HCT116 (cell line): ENCODE measurements around the gene PPFIBP1.

Source experiments
- EZH2phosphoT487 ChIP-seq: fragments of 200-600 bp; IDR thresholded peaks from 2 replicates; pipeline ENCODE4 v1.6.1; 2018; ENCODE audit warnings: antibody characterized with exemption, borderline replicate concordance
- POLR2A ChIP-seq: IDR thresholded peaks from 2 replicates; pipeline ENCODE4 v1.7.0; 2011; ENCODE audit warnings: borderline replicate concordance; ENCODE audit not compliant: insufficient read depth, insufficient read length; ENCODE audit errors: extremely low read depth
- POLR2AphosphoS5 ChIP-seq: IDR thresholded peaks from 2 replicates; pipeline ENCODE4 v1.6.1; 2011; ENCODE audit warnings: mild to moderate bottlenecking, low read depth, low read length, moderate library complexity
- TCF7L2 ChIP-seq: IDR thresholded peaks from 2 replicates; pipeline ENCODE4 v1.7.0; 2011; ENCODE audit warnings: borderline replicate concordance, inconsistent platforms; ENCODE audit not compliant: insufficient read depth, insufficient read length; ENCODE audit errors: extremely low read depth
- ZFX ChIP-seq: fragments of 450-650 bp; IDR thresholded peaks from 2 replicates; pipeline ENCODE4 v1.6.1; 2017
- ZNF274 ChIP-seq: fragments of 200-500 bp; sonication (Bioruptor generic); IDR thresholded peaks from 2 replicates; pipeline ENCODE4 v1.6.1; 2014; ENCODE audit warnings: mild to moderate bottlenecking, low read depth, low read length, inconsistent platforms
- TF ChIP-seq, protein P1 (sequence below), 3 experiments: fragments of 200-600 bp in 1 of 3; sonication (generic) in 1 of 3; IDR thresholded peaks in 2 of 3; conservative IDR thresholded peaks in 1 of 3; 2 replicates each; pipeline ENCODE4 v1.5.1; 2012 to 2017; ENCODE audit warnings: low read depth in 2 of 3, low read length in 2 of 3, antibody characterized with exemption in 1 of 3, borderline replicate concordance in 1 of 3, control low read depth in 1 of 3, mild to moderate bottlenecking in 1 of 3, mixed read lengths in 1 of 3, mixed run types in 1 of 3, moderate library complexity in 1 of 3; ENCODE audit not compliant: insufficient read depth in 1 of 3
- TF ChIP-seq, protein P2 (sequence below): IDR thresholded peaks from 2 replicates; pipeline ENCODE4 v1.6.1; 2012

DNA sequence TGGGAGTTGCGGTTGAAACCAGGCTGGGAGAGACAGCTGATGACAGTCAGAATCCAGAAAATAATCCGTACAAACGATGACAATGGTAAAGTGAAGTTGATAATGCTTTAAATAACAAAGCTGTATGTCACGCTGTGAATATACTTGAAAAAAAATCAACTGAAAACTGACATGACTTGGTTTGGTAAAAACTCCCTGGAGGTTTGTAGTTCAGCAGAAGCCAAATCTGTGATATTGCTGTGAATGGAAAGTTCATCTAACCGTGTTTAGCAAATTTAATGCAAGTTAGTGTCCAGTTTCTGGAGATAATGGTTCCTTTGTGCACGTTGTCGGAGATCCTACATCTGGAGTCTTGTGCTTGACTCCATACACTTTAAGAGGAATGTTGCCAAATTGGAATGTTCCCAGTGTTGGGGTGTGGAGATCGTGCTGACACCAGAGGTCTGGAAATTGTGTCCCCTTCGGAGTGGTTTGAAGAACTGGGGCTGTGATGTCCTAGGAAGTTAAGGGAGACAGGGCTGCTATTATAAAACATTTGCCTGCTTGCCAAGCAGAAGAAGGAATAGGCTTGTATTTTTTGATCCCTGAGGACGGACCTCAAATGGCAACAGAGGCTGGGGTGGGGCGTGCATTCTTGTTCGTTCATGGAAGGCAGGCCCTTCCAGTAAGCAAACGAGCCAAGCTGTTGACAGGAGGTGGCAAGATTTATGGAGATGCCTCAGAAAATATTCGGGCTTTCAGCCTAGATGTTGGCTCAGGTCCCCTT lies 30.6 kb downstream of the PPFIBP1 start:
- TF ChIP-seq POLR2AphosphoS5 (no peak), POLR2A (no peak), EZH2phosphoT487 (no peak), ZFX (no peak), ZNF274 (no peak), TCF7L2 (no peak)
- TF ChIP-seq, protein P1, sequence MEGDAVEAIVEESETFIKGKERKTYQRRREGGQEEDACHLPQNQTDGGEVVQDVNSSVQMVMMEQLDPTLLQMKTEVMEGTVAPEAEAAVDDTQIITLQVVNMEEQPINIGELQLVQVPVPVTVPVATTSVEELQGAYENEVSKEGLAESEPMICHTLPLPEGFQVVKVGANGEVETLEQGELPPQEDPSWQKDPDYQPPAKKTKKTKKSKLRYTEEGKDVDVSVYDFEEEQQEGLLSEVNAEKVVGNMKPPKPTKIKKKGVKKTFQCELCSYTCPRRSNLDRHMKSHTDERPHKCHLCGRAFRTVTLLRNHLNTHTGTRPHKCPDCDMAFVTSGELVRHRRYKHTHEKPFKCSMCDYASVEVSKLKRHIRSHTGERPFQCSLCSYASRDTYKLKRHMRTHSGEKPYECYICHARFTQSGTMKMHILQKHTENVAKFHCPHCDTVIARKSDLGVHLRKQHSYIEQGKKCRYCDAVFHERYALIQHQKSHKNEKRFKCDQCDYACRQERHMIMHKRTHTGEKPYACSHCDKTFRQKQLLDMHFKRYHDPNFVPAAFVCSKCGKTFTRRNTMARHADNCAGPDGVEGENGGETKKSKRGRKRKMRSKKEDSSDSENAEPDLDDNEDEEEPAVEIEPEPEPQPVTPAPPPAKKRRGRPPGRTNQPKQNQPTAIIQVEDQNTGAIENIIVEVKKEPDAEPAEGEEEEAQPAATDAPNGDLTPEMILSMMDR (IDR thresholded peaks at IDR 0.05 in 2 of 3, conservative IDR thresholded peaks at IDR 0.05 in 1 of 3; ENCODE audit: borderline replicate concordance in 1 of 3, insufficient read depth in 1 of 3, low read depth in 2 of 3, low read length in 2 of 3), result no peak
- TF ChIP-seq, protein P2, sequence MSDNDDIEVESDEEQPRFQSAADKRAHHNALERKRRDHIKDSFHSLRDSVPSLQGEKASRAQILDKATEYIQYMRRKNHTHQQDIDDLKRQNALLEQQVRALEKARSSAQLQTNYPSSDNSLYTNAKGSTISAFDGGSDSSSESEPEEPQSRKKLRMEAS, result no peak
